WI38 (cell line): ENCODE measurements around the gene ZIC4.
A peak's percentile ranks its signal among the peaks of the same experiment; 100 is the strongest.

ENCODE experiments used
- H3K4me3 ChIP-seq: 2 replicates; pipeline ENCODE4 v1.5.1; 2011; ENCODE audit warnings: low read depth, mild to moderate bottlenecking, control low read depth, low read length
- CTCF ChIP-seq: IDR thresholded peaks from 2 replicates; pipeline ENCODE4 v1.5.1; 2012; ENCODE audit warnings: low read depth, mild to moderate bottlenecking, control low read depth, low read length

ZIC4 gene

GRCh38 chr3:147356909-147357900, 49.1 kb downstream of the ZIC4 start:
- 0 out of 2 replicates have a peak, but pooled peaks have one; percentile 6 for TF ChIP-seq CTCF
- H3K4me3 ChIP-seq: no peak overlapping the region

GRCh38 chr3:147356145-147356908, 50.0 kb downstream of the ZIC4 start:
- no peak for TF ChIP-seq CTCF
- H3K4me3 ChIP-seq: no peak overlapping the region

GRCh38 chr3:147355753-147356090, 50.6 kb downstream of the ZIC4 start:
- H3K4me3 ChIP-seq: no peak overlapping the region
- TF ChIP-seq CTCF: no peak

GRCh38 chr3:147355084-147355752, 51.1 kb downstream of the ZIC4 start:
- H3K4me3 ChIP-seq: no peak overlapping the region
- TF ChIP-seq CTCF: no peak

GRCh38 chr3:147354623-147355022, 51.7 kb downstream of the ZIC4 start:
- H3K4me3 ChIP-seq: no peak overlapping the region
- TF ChIP-seq CTCF: no peak

- no peak for TF ChIP-seq CTCF
- no peak overlapping the region for H3K4me3 ChIP-seq
Observed at GRCh38 chr3:147351301-147351700, 55.0 kb downstream of the ZIC4 start.

GRCh38 chr3:147348976-147349375, 57.4 kb downstream of the ZIC4 start:
- H3K4me3 ChIP-seq: no peak overlapping the region
- TF ChIP-seq CTCF: no peak
